Stimulated activated CD8-positive, alpha-beta memory T cell treated with anti-CD3 and anti-CD28 coated beads, Interleukin-15, amount 100 ng/mL, for 48 hours (primary cell): Measurements from ENCODE around the gene CINP.
"Not testable (repeated sequence)": the region's sequence is repeated elsewhere in the genome, so short reads cannot be mapped to it uniquely, and the experiment has no call there.

ENCODE experiments used
- DNase-seq, 2 donors: peaks; one replicate each; pipeline ENCODE4 v3.0.0-alpha.2; 2020; ENCODE audit warnings: low read depth in 2 of 2

The CINP gene

GRCh38 chr14:102320671-102321455 is 41.8 kb downstream of the CINP start:
- no peak for DNase-seq

- DNase-seq, result no peak
These were observed 42.5 kb downstream of the CINP start for GRCh38 chr14:102320033-102320660.

GRCh38 chr14:102319351-102320032 is 43.2 kb downstream of the CINP start, which contains the start of gene ZNF839:
Gene ZNF839, plus strand, starts transcription at chr14:102319746. Its CDS starts 20 bp downstream, at chr14:102319766.
- peak; percentile 89 to 91 for DNase-seq

GRCh38 chr14:102318781-102319276 is 43.9 kb downstream of the CINP start:
- no peak for DNase-seq

GRCh38 chr14:102317564-102318248 is 45.0 kb downstream of the CINP start:
- no peak for DNase-seq

GRCh38 chr14:102316743-102317563 is 45.7 kb downstream of the CINP start:
- DNase-seq, result peak; percentile 89

- no peak for DNase-seq
These were observed 46.4 kb downstream of the CINP start for GRCh38 chr14:102316338-102316742.

GRCh38 chr14:102315121-102315520 is 47.6 kb downstream of the CINP start:
- DNase-seq, result no peak

- DNase-seq, result peak; percentile 65 to 67
These were observed 48.3 kb downstream of the CINP start for GRCh38 chr14:102314242-102315011.

- peak; percentile 94 to 97 for DNase-seq
These were observed 57.8 kb downstream of the CINP start, which contains the start of gene MOK for GRCh38 chr14:102304611-102305506. Gene MOK, minus strand, starts transcription at chr14:102305164. Its CDS starts 196 bp downstream, at chr14:102304968.

- DNase-seq, result no peak
These were observed 59.0 kb downstream of the CINP start for GRCh38 chr14:102303664-102304063.

GRCh38 chr14:102298303-102299070 is 64.2 kb downstream of the CINP start:
- not testable (repeated sequence) for DNase-seq
